Measurements from ENCODE around the gene SEBOX.
"Not testable (repeated sequence)": the region's sequence is repeated elsewhere in the genome, so short reads cannot be mapped to it uniquely, and the experiment has no call there.

Gene SEBOX

GRCh38 chr17:28367641-28368305 is 2.8 kb upstream of the SEBOX start:
- no peak for DNase-seq

- no peak for DNase-seq
Measured at GRCh38 chr17:28366605-28367004, 1.6 kb upstream of the SEBOX start.

- DNase-seq: no peak
Measured at GRCh38 chr17:28365487-28365886, 488 bp upstream of the SEBOX start.

GRCh38 chr17:28363776-28364650 is 986 bp downstream of the SEBOX start:
- no peak for DNase-seq

GRCh38 chr17:28363186-28363585 is 1.8 kb downstream of the SEBOX start:
- DNase-seq: no peak

- no peak for DNase-seq
Measured at GRCh38 chr17:28357901-28358197, 7.2 kb downstream of the SEBOX start.

GRCh38 chr17:28357061-28357900 is 7.7 kb downstream of the SEBOX start, which contains the start of gene POLDIP2:
TSS of gene POLDIP2 (minus strand) at chr17:28357527. CDS start at chr17:28357448, 79 bp downstream.
- peak; percentile 96 for DNase-seq

GRCh38 chr17:28350271-28350670 is 14.7 kb downstream of the SEBOX start:
- DNase-seq: no peak

- DNase-seq: no peak
Measured at GRCh38 chr17:28348979-28349378, 16.0 kb downstream of the SEBOX start.

- DNase-seq: no peak
Measured at GRCh38 chr17:28347261-28347891, 17.6 kb downstream of the SEBOX start.

- DNase-seq: no peak
Measured at GRCh38 chr17:28346746-28347246, 18.2 kb downstream of the SEBOX start.

- no peak for DNase-seq
Measured at GRCh38 chr17:28346199-28346580, 18.8 kb downstream of the SEBOX start.

- DNase-seq: no peak
Measured at GRCh38 chr17:28345419-28346198, 19.4 kb downstream of the SEBOX start.

GRCh38 chr17:28344435-28344901 is 20.5 kb downstream of the SEBOX start:
- DNase-seq: no peak

GRCh38 chr17:28344011-28344410 is 21.0 kb downstream of the SEBOX start:
- DNase-seq: no peak

- no peak for DNase-seq
Measured at GRCh38 chr17:28343491-28343932, 21.5 kb downstream of the SEBOX start.

GRCh38 chr17:28342313-28342712 is 22.7 kb downstream of the SEBOX start:
- DNase-seq: no peak

- DNase-seq: no peak
Measured at GRCh38 chr17:28341516-28341915, 23.5 kb downstream of the SEBOX start.

- no peak for DNase-seq
Measured at GRCh38 chr17:28340374-28340773, 24.6 kb downstream of the SEBOX start.

GRCh38 chr17:28339431-28339830 is 25.6 kb downstream of the SEBOX start:
- DNase-seq: no peak

- not testable (repeated sequence) for DNase-seq
Measured at GRCh38 chr17:28338769-28339212, 26.2 kb downstream of the SEBOX start.

All from stimulated activated CD8-positive, alpha-beta memory T cell treated with anti-CD3 and anti-CD28 coated beads, Interleukin-4, amount 100 ng/mL, for 48 hours (primary cell).